Mesenchymal stem cell (in vitro differentiated cells and primary cell): ENCODE results near the gene DHRS1.

Experiments
- DNase-seq: peaks from one replicate; pipeline ENCODE4 v3.0.0-alpha.2; 2013
- H2AFZ ChIP-seq: one replicate; pipeline ENCODE4 v1.6.1; 2013; ENCODE audit warnings: low read depth, mild to moderate bottlenecking, control low read depth, inconsistent platforms, low read length, moderate library complexity
- H2AK5ac ChIP-seq: 2 replicates; pipeline ENCODE4 v1.6.1; 2013; ENCODE audit warnings: low read length, moderate library complexity, mild to moderate bottlenecking, inconsistent platforms; ENCODE audit not compliant: severe bottlenecking
- H2BK120ac ChIP-seq: one replicate; pipeline ENCODE4 v1.6.1; 2013; ENCODE audit warnings: low read depth, mild to moderate bottlenecking, inconsistent platforms, low read length, moderate library complexity
- H2BK12ac ChIP-seq, 2 experiments: one replicate each; pipeline ENCODE4 v1.6.1; 2013; ENCODE audit warnings: inconsistent platforms in 2 of 2, low read length in 2 of 2, mild to moderate bottlenecking in 2 of 2, moderate library complexity in 2 of 2, control low read depth in 1 of 2
- H2BK15ac ChIP-seq: one replicate; pipeline ENCODE4 v1.6.1; 2013; ENCODE audit warnings: mild to moderate bottlenecking, low read depth, inconsistent platforms; ENCODE audit not compliant: poor library complexity, severe bottlenecking
- H2BK5ac ChIP-seq: 2 replicates; pipeline ENCODE4 v1.6.1; 2013; ENCODE audit warnings: low read depth, mild to moderate bottlenecking, low read length, control low read depth, inconsistent platforms; ENCODE audit not compliant: poor library complexity, severe bottlenecking
- H3K14ac ChIP-seq, 2 experiments: one replicate each; pipeline ENCODE4 v1.6.1; 2013; ENCODE audit warnings: inconsistent platforms in 2 of 2, low read length in 2 of 2, control low read depth in 1 of 2, mild to moderate bottlenecking in 1 of 2, moderate library complexity in 1 of 2
- H3K18ac ChIP-seq, 2 experiments: one replicate each; pipeline ENCODE4 v1.6.1; 2013; ENCODE audit warnings: inconsistent platforms in 2 of 2, low read length in 2 of 2, control low read depth in 1 of 2, low read depth in 1 of 2, mild to moderate bottlenecking in 1 of 2
- H3K23ac ChIP-seq, 2 experiments: one replicate each; pipeline ENCODE4 v1.6.1; 2013; ENCODE audit warnings: inconsistent platforms in 2 of 2, low read length in 2 of 2, mild to moderate bottlenecking in 2 of 2, moderate library complexity in 2 of 2, control low read depth in 1 of 2
- H3K27ac ChIP-seq: 2 replicates; pipeline ENCODE4 v1.5.1; 2013; ENCODE audit warnings: mild to moderate bottlenecking, moderate library complexity, low read length, control low read depth, inconsistent platforms; ENCODE audit not compliant: poor library complexity, severe bottlenecking
- H3K27me3 ChIP-seq, 2 experiments: 2 replicates each; pipeline versions ENCODE4 v1.6.1 to v1.7.0; 2013; ENCODE audit warnings: low read length in 2 of 2, mild to moderate bottlenecking in 2 of 2, moderate library complexity in 2 of 2, control low read depth in 1 of 2, inconsistent platforms in 1 of 2; ENCODE audit not compliant: control insufficient read depth in 1 of 2, insufficient read depth in 1 of 2
- H3K36me3 ChIP-seq, 2 experiments: 2 replicates each; pipeline versions ENCODE4 v1.6.1 to v1.7.0; 2013; ENCODE audit warnings: low read length in 2 of 2, control low read depth in 1 of 2, inconsistent platforms in 1 of 2, low read depth in 1 of 2, mild to moderate bottlenecking in 1 of 2; ENCODE audit not compliant: insufficient read depth in 2 of 2, control insufficient read depth in 1 of 2
- H3K4ac ChIP-seq, 2 experiments: one replicate each; pipeline ENCODE4 v1.6.1; 2013; ENCODE audit warnings: inconsistent platforms in 2 of 2, low read length in 2 of 2, mild to moderate bottlenecking in 2 of 2, moderate library complexity in 2 of 2, control low read depth in 1 of 2, low read depth in 1 of 2
- H3K4me1 ChIP-seq: 2 replicates; pipeline ENCODE4 v1.6.1; 2013; ENCODE audit warnings: low read depth, low read length, control low read depth; ENCODE audit not compliant: control insufficient read depth, insufficient read depth
- H3K4me2 ChIP-seq: 2 replicates; pipeline ENCODE4 v1.6.1; 2013; ENCODE audit warnings: low read length, mild to moderate bottlenecking, inconsistent platforms; ENCODE audit not compliant: poor library complexity, severe bottlenecking
- H3K4me3 ChIP-seq, 2 experiments: 2 replicates each; pipeline versions ENCODE4 v1.5.1 to v1.7.0; 2013; ENCODE audit warnings: low read length in 2 of 2, mild to moderate bottlenecking in 2 of 2, control low read depth in 1 of 2, low read depth in 1 of 2; ENCODE audit not compliant: insufficient read depth in 1 of 2
- H3K79me1 ChIP-seq: replicated peaks from 2 replicates; pipeline ENCODE4 v1.6.1; 2013; ENCODE audit warnings: mild to moderate bottlenecking, control low read depth, low read length, inconsistent platforms; ENCODE audit not compliant: poor library complexity, severe bottlenecking
- H3K9ac ChIP-seq: 2 replicates; pipeline ENCODE4 v1.7.0; 2013; ENCODE audit warnings: mild to moderate bottlenecking, low read length, moderate library complexity
- H3K9me3 ChIP-seq: 2 replicates; pipeline ENCODE4 v1.7.0; 2013; ENCODE audit warnings: mild to moderate bottlenecking, low read length; ENCODE audit not compliant: control insufficient read depth
- H4K8ac ChIP-seq: one replicate; pipeline ENCODE4 v1.6.1; 2013; ENCODE audit warnings: inconsistent platforms, mild to moderate bottlenecking, low read length, moderate library complexity
- H4K91ac ChIP-seq: one replicate; pipeline ENCODE4 v1.6.1; 2013; ENCODE audit warnings: mild to moderate bottlenecking, low read length, inconsistent platforms
- WGBS: methylation state at CpG from one replicate; pipeline ENCODE4 v1.1.7; 2013; ENCODE audit warnings: mixed read lengths; 5-methylcytosine and 5-hydroxymethylcytosine counted together

The DHRS1 gene

DNA sequence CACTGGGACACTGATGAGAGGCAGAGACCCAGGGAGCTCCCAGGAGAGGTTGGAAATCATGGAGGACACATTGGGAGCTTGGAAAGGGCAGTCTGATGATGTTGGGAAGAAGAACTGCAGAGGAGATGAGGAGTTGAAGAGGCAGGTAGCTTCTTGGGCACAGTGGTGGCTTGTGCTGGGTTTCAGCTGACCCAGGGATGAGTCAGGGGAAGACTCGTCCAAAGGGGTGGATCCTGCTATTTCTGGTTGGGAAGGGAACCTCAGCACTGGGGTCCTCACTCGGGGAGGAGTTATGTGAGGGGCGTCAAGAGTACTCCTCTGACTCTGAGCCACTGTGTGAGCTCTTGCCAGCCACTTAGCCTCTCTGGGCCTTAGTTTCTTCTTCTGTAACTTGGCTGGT lies 23.8 kb upstream of the DHRS1 start:
- Histone ChIP-seq H4K91ac (no peak overlapping the region), H2AFZ (no peak overlapping the region), H3K79me1 (no peaks in the 10 kb centered on the region), H2BK5ac (no peak overlapping the region), H2BK15ac (no peak overlapping the region), H2BK120ac (no peak overlapping the region), H3K23ac (no peak overlapping the region), H2AK5ac (no peak overlapping the region), H3K4me2 (no peak overlapping the region), H2BK12ac (no peak overlapping the region), H3K4me1 (peaks cover 6% of the 10 kb centered on the region), H3K18ac (no peak overlapping the region), H3K9ac (no peak overlapping the region), H3K27me3 (peaks cover 4 to 54% of the 10 kb centered on the region in 2 experiments), H3K4ac (no peak overlapping the region), H3K27ac (no peak overlapping the region), H3K9me3 (no peaks in the 10 kb centered on the region), H3K4me3 (no peak overlapping the region), H3K14ac (no peak overlapping the region), H4K8ac (no peak overlapping the region), H3K36me3 (no peaks in the 10 kb centered on the region)
- DNase-seq: no peak
- WGBS: 49% methylated on average over 3 of the region's 3 CpGs

DNA sequence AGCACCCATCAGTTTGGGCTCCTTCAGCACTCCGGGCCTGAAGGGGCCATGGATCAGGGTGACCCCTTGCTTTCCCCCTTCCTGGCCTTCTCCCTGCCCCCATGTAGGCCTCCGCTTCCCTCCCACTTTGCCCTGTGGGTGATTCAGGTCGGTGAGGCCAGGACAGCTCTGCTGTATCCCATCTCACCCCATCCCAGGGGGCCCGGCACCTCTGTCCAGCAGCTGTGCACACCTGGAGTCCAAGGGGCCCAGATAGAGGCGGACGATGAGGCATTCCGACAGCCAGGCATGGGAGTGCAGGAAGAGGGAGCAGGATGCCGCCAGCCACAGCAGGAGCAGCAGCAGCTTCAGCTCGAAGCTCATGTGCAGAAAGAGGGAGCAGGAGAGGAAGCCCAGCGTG lies 23.1 kb upstream of the DHRS1 start:
- no peak overlapping the region for H3K4me2 ChIP-seq
- no peak overlapping the region for H2BK15ac ChIP-seq
- no peak overlapping the region for H2AK5ac ChIP-seq
- DNase-seq: no peak
- no peak overlapping the region for H2AFZ ChIP-seq
- WGBS: 78% methylated on average over 10 of the region's 10 CpGs
- peaks cover 4 to 61% of the 10 kb centered on the region in 2 experiments for H3K27me3 ChIP-seq
- no peak overlapping the region for H2BK12ac ChIP-seq
- H3K9me3 ChIP-seq: no peaks in the 10 kb centered on the region
- H3K36me3 ChIP-seq: no peaks in the 10 kb centered on the region
- no peak overlapping the region for H2BK120ac ChIP-seq
- H3K4me3 ChIP-seq: no peak overlapping the region
- no peak overlapping the region for H3K27ac ChIP-seq
- H3K4me1 ChIP-seq: peaks cover 6% of the 10 kb centered on the region
- H3K23ac ChIP-seq: no peak overlapping the region
- no peak overlapping the region for H3K14ac ChIP-seq
- no peak overlapping the region for H2BK5ac ChIP-seq
- no peaks in the 10 kb centered on the region for H3K79me1 ChIP-seq
- H3K4ac ChIP-seq: no peak overlapping the region
- H3K18ac ChIP-seq: no peak overlapping the region
- no peak overlapping the region for H3K9ac ChIP-seq
- no peak overlapping the region for H4K91ac ChIP-seq
- no peak overlapping the region for H4K8ac ChIP-seq

DNA sequence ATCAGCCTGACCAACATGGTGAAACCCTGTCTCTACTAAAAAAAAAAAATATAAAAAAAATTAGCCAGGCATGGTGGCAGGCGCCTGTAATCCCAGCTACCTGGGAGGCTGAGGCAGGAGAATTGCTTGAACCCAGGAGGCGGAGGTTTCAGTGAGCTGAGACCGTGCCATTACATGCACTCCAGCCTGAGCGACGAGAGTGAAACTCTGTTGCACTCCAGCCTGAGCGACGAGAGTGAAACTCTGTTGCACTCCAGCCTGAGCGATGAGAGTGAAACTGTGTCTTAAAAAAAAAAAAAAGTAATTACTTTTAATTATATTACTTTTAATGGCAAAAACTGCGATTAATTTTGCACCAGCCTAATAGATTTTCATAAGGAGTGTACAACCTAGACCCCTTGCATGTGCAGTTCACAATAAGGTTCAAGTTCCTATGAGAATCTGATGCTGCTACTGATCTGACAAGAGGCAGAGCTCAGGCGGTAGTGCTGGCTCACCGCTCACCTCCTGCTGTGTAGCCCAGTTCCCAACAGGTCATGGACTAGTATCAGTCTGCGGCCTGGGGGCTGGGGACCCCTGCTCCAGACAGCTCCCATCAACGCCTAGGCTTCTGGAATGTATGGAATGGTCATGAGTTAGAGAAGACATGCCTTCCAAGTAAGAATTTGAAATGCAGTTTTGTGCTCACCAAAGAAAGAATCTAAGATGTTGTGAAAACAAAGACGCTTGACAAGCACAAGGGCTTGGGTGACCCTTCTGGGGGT lies 21.8 kb upstream of the DHRS1 start:
- H2BK120ac ChIP-seq: no peak overlapping the region
- no peak overlapping the region for H2BK12ac ChIP-seq
- H3K4ac ChIP-seq: no peak overlapping the region
- H4K8ac ChIP-seq: no peak overlapping the region
- no peak overlapping the region for H3K4me3 ChIP-seq
- H3K9ac ChIP-seq: no peak overlapping the region
- H2BK5ac ChIP-seq: no peak overlapping the region
- H2AK5ac ChIP-seq: no peak overlapping the region
- no peaks in the 10 kb centered on the region for H3K36me3 ChIP-seq
- peaks cover 4 to 61% of the 10 kb centered on the region in 2 experiments for H3K27me3 ChIP-seq
- no peak for DNase-seq
- no peak overlapping the region for H2AFZ ChIP-seq
- H3K4me2 ChIP-seq: no peak overlapping the region
- 74% methylated on average over 11 of the region's 14 CpGs for WGBS
- H4K91ac ChIP-seq: no peak overlapping the region
- H3K9me3 ChIP-seq: no peaks in the 10 kb centered on the region
- H3K79me1 ChIP-seq: no peaks in the 10 kb centered on the region
- no peak overlapping the region for H2BK15ac ChIP-seq
- no peak overlapping the region for H3K23ac ChIP-seq
- no peak overlapping the region for H3K18ac ChIP-seq
- no peak overlapping the region for H3K27ac ChIP-seq
- no peak overlapping the region for H3K14ac ChIP-seq
- H3K4me1 ChIP-seq: peaks cover 6% of the 10 kb centered on the region

DNA sequence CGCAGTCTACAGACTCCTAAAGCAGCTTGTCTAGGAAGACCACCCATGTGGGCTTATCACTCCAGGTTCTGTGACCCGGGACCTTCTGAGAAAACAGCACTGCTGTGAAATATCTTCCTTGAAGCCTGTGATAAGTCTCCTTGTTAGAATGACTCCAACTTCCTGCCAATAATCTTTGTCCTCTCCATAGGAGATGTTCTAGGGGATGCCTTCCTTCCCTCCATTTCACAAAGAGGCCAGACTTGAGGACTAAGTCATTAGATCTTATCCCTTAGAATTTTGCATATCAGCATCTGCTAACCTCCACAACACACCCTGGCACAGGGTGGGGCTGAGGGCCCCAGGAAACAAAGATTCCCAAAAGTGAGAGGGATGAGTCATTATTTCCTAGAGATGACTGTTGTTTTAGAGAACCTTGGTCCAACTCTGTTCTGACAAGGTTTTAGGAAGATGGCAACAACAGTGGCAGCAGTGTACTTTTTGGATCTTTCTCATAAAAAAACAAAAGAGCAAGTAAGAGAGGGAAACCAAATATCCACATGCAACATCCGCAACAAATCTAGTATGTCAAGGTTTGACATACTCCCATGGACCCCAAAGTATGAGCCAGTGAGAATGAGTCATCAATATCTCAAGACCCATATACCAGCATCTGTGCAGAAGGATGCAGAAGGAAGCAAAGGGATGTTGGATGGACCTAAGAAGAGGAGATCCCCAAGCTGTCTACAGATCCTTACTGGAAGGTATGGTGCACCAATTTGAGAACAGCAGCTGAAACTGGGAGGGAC lies 17.8 kb upstream of the DHRS1 start:
- Histone ChIP-seq H3K18ac (no peak overlapping the region), H4K91ac (no peak overlapping the region), H2AFZ (no peak overlapping the region), H3K27ac (no peak overlapping the region), H2BK12ac (no peak overlapping the region), H2BK120ac (no peak overlapping the region), H2AK5ac (no peak overlapping the region), H3K14ac (no peak overlapping the region), H2BK15ac (no peak overlapping the region), H3K9me3 (no peaks in the 10 kb centered on the region), H3K9ac (no peak overlapping the region), H3K4me2 (no peak overlapping the region), H3K27me3 (peaks cover 11 to 31% of the 10 kb centered on the region in 2 experiments), H3K79me1 (no peaks in the 10 kb centered on the region), H3K4me3 (no peak overlapping the region), H3K4me1 (peaks cover 6% of the 10 kb centered on the region), H4K8ac (no peak overlapping the region), H2BK5ac (no peak overlapping the region), H3K23ac (no peak overlapping the region), H3K4ac (peak overlapping the region in 1 of 2 experiments; percentile 10), H3K36me3 (no peaks in the 10 kb centered on the region)
- WGBS: 35% methylated on average over 2 of the region's 3 CpGs
- DNase-seq: peak; percentile 13
